Measurements from ENCODE around the gene ULBP3.

- no peak for TF ChIP-seq POLR2AphosphoS5 (IDR thresholded peaks at IDR 0.05; ENCODE audit: low read depth)
- TF ChIP-seq, protein P1, sequence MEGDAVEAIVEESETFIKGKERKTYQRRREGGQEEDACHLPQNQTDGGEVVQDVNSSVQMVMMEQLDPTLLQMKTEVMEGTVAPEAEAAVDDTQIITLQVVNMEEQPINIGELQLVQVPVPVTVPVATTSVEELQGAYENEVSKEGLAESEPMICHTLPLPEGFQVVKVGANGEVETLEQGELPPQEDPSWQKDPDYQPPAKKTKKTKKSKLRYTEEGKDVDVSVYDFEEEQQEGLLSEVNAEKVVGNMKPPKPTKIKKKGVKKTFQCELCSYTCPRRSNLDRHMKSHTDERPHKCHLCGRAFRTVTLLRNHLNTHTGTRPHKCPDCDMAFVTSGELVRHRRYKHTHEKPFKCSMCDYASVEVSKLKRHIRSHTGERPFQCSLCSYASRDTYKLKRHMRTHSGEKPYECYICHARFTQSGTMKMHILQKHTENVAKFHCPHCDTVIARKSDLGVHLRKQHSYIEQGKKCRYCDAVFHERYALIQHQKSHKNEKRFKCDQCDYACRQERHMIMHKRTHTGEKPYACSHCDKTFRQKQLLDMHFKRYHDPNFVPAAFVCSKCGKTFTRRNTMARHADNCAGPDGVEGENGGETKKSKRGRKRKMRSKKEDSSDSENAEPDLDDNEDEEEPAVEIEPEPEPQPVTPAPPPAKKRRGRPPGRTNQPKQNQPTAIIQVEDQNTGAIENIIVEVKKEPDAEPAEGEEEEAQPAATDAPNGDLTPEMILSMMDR (IDR thresholded peaks at IDR 0.05; ENCODE audit: insufficient read depth, low read length) = no peak
- TF ChIP-seq REST (IDR thresholded peaks at IDR 0.05; ENCODE audit: insufficient replicate concordance, low read depth) = no peak
Observed at GRCh38 chr6:150087336-150087735, 18.4 kb upstream of the ULBP3 start.
